MCF 10A (cell line): Measurements from ENCODE around the gene MARCHF9. TPM values are rescaled to one million over a fixed set of nuclear protein-coding genes. Genes with fewer than 3 reads are reported as not detected.
"Not testable (repeated sequence)": the region's sequence is repeated elsewhere in the genome, so short reads cannot be mapped to it uniquely, and the experiment has no call there.

Experiments
- BruUV-seq: library from RNA; stranded (reverse); fragments of 400-500 nt; replicated peaks from 2 replicates; lab custom pipeline; 2021; lab: Mats Ljungman, UMichigan
- CTCF ChIA-PET: fragments of 300-600 bp; sonication (Branson Sonifier 250); formaldehyde crosslinking; extraction: SDS; loops from one replicate; lab custom pipeline; 2021; ENCODE audit warnings: antibody characterized with exemption, inconsistent platforms; lab: Yijun Ruan, JAX
- POLR2A ChIA-PET: fragments of 300-600, 350-650 bp; sonication (Branson Sonifier 250); formaldehyde crosslinking; extraction: SDS; loops from one replicate; lab custom pipeline; 2020; ENCODE audit warnings: antibody characterized with exemption, inconsistent platforms; lab: Yijun Ruan, JAX
- DNase-seq: peaks from one replicate; pipeline ENCODE4 v3.0.0-alpha.2; 2018; ENCODE audit not compliant: unreplicated experiment
- H3K27ac Mint-ChIP-seq: one replicate; pipeline ENCODE4 v1.8.0; 2022; ENCODE audit warnings: mild to moderate bottlenecking, low read depth, mixed read lengths; ENCODE audit not compliant: unreplicated experiment
- H3K27me3 Mint-ChIP-seq: one replicate; pipeline ENCODE4 v1.8.0; 2022; ENCODE audit warnings: mixed read lengths; ENCODE audit not compliant: insufficient read depth, unreplicated experiment
- H3K36me3 Mint-ChIP-seq: one replicate; pipeline ENCODE4 v1.8.0; 2022; ENCODE audit warnings: mild to moderate bottlenecking, moderate library complexity, mixed read lengths; ENCODE audit not compliant: insufficient read depth, unreplicated experiment
- H3K4me1 Mint-ChIP-seq: one replicate; pipeline ENCODE4 v1.8.0; 2022; ENCODE audit warnings: mixed read lengths; ENCODE audit not compliant: insufficient read depth, unreplicated experiment
- H3K4me3 Mint-ChIP-seq: one replicate; pipeline ENCODE4 v1.8.0; 2022; ENCODE audit warnings: mild to moderate bottlenecking, moderate library complexity, mixed read lengths; ENCODE audit not compliant: unreplicated experiment
- H3K9me3 Mint-ChIP-seq: one replicate; pipeline ENCODE4 v1.8.0; 2022; ENCODE audit warnings: mixed read lengths; ENCODE audit not compliant: unreplicated experiment
- intact Hi-C: fragments of 100-400 bp; cut with micrococcal nuclease; formaldehyde crosslinking; loops from 2 replicates; pipeline ENCODE4 v1.14.1; 2022
- total RNA-seq: library from RNA; stranded (reverse); gene quantifications from 2 replicates; pipeline ENCODE4 v1.2.3, GENCODE V29; 2022
- TF ChIP-seq, protein P1 (sequence below): fragments of 200-600 bp; IDR thresholded peaks from one replicate; pipeline ENCODE4 v1.8.0; 2022; ENCODE audit warnings: antibody characterized with exemption, mild to moderate bottlenecking; ENCODE audit not compliant: unreplicated experiment

The MARCHF9 gene
- total RNA-seq, 1 experiment from 2014 or later = 8.7 TPM

DNA sequence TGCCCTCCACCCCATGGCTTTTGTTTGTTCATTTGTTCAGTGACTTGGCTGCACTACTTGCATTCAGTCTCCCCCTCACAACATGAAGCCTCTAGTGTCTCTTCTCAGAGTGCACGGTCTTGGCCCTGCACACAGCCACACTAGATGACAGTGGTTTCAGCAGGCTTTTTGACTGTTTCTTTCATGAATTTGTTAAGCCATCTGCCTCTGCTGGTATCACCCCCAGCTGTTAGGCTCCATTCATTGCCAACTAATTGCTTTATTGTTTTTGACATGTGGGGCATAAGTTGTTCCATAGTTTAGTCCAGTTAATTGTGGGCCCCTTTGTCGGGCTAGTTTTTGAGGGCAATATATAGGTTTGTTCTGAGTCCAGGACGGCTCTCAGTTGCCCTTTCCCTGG is 42.2 kb upstream of the MARCHF9 start:
- H3K27ac Mint-ChIP-seq = no peak overlapping the region
- H3K4me3 Mint-ChIP-seq = no peak overlapping the region
- ChIA-PET POLR2A (no interaction called here), CTCF (interaction anchor here (1.4 to 2.7 kb wide), 1 partner anchor 13 kb away, joined by 8 to 10 read pairs; no protein-coding TSS in a partner anchor)
- H3K27me3 Mint-ChIP-seq = no peaks in the 10 kb centered on the region
- H3K9me3 Mint-ChIP-seq = no peaks in the 10 kb centered on the region
- no peak for DNase-seq
- intact Hi-C loops = no loop called here
- no TSS peak for BruUV-seq
- no peaks in the 10 kb centered on the region for H3K4me1 Mint-ChIP-seq
- TF ChIP-seq, protein P1, sequence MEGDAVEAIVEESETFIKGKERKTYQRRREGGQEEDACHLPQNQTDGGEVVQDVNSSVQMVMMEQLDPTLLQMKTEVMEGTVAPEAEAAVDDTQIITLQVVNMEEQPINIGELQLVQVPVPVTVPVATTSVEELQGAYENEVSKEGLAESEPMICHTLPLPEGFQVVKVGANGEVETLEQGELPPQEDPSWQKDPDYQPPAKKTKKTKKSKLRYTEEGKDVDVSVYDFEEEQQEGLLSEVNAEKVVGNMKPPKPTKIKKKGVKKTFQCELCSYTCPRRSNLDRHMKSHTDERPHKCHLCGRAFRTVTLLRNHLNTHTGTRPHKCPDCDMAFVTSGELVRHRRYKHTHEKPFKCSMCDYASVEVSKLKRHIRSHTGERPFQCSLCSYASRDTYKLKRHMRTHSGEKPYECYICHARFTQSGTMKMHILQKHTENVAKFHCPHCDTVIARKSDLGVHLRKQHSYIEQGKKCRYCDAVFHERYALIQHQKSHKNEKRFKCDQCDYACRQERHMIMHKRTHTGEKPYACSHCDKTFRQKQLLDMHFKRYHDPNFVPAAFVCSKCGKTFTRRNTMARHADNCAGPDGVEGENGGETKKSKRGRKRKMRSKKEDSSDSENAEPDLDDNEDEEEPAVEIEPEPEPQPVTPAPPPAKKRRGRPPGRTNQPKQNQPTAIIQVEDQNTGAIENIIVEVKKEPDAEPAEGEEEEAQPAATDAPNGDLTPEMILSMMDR = no peak
- H3K36me3 Mint-ChIP-seq = peaks cover 42% of the 10 kb centered on the region

DNA sequence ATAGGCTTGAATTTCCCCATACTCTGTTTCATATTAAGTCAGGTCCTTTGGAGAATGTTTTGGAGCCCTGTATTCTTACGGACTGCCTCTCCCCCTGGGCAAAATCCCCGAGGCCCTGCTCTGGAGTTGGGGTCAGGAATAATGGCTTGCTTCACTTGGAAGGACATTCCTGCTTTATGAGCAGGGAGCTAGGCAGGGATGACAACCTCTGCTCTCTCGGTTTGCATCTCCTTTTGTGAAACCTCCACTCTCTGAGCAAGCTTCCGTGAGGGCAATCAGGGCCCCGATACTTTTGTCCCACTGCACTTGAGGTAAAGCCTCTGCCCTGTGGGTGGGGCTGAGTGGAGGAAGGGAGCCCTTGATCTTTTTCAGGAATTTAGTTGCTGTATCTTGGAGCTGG is 41.7 kb upstream of the MARCHF9 start:
- H3K27ac Mint-ChIP-seq = no peak overlapping the region
- no peaks in the 10 kb centered on the region for H3K4me1 Mint-ChIP-seq
- ChIA-PET CTCF (interaction anchor here (2.7 kb wide), 1 partner anchor 13 kb away, joined by 10 read pairs; no protein-coding TSS in a partner anchor), POLR2A (interaction anchor here (0.6 to 1.2 kb wide), 2 partner anchors 11 to 484 kb away, joined by 3 to 5 read pairs; no protein-coding TSS in a partner anchor)
- H3K27me3 Mint-ChIP-seq = no peaks in the 10 kb centered on the region
- DNase-seq = no peak
- peaks cover 45% of the 10 kb centered on the region for H3K36me3 Mint-ChIP-seq
- no TSS peak for BruUV-seq
- TF ChIP-seq, protein P1 = no peak
- no peaks in the 10 kb centered on the region for H3K9me3 Mint-ChIP-seq
- intact Hi-C loops = no loop called here
- no peak overlapping the region for H3K4me3 Mint-ChIP-seq

DNA sequence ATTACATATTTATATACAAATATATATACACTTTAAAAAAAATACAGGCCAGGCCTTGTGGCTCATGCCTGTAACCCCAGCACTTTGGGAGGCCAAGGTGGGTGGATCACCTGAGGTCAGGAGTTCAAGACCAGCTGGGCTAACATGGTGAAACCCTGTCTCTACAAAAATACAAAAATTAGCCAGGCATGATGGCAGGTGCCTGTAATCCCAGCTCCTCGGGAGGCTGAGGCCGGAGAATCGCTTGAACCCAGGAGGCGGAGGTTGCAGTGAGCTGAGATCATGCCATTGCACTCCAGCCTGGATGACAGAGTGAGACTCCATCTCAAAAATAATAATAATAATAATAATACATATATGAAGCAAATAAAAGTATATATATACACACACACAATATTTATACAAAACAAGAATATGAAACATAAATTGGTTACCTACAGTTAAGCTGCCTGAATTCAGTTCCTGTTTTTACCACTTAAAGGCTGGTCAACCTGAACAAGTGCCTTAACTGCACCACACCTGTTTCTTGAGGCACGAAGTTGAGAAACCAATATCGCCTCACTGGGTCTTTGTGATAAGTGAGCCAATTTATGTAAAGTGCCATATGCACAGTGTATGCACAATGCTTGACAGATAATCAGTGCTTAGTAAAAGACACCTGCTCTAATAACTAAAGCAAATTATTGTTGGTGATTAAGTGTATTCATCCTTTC is 39.7 kb upstream of the MARCHF9 start:
- BruUV-seq, H3K27ac Mint-ChIP-seq, POLR2A ChIA-PET, H3K4me1 Mint-ChIP-seq, H3K27me3 Mint-ChIP-seq, H3K4me3 Mint-ChIP-seq, H3K9me3 Mint-ChIP-seq, DNase-seq, intact Hi-C loops: not testable (repeated sequence)
- peaks cover 57% of the 10 kb centered on the region for H3K36me3 Mint-ChIP-seq
- CTCF ChIA-PET = interaction anchor here (2.7 kb wide), 1 partner anchor 11 kb away, joined by 10 read pairs; no protein-coding TSS in a partner anchor

DNA sequence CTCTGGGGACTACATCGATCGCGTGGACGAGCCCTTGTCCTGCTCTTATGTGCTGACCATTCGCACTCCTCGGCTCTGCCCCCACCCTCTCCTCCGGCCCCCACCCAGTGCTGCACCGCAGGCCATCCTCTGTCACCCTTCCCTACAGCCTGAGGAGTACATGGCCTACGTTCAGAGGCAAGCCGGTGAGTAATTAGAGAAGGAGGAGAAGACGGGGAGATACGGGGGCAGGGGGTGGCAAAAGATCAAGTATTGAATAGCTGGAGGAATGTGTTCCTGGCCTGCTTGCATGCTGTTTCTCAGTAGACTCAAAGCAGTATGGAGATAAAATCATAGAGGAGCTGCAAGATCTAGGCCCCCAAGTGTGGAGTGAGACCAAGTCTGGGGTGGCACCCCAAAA is 39.1 kb upstream of the MARCHF9 start:
- TF ChIP-seq, protein P1 = no peak
- CTCF ChIA-PET = no interaction called here
- no peaks in the 10 kb centered on the region for H3K27me3 Mint-ChIP-seq
- no TSS peak for BruUV-seq
- POLR2A ChIA-PET = no interaction called here
- H3K4me3 Mint-ChIP-seq = no peak overlapping the region
- H3K9me3 Mint-ChIP-seq = no peaks in the 10 kb centered on the region
- intact Hi-C loops = no loop called here
- peaks cover 56% of the 10 kb centered on the region for H3K36me3 Mint-ChIP-seq
- no peaks in the 10 kb centered on the region for H3K4me1 Mint-ChIP-seq
- no peak for DNase-seq
- H3K27ac Mint-ChIP-seq = no peak overlapping the region
